ENCODE results near the gene LGI2.

LGI2 gene

GRCh38 chr4:24992968-24993367, 37.8 kb downstream of the LGI2 start:
- no peak for DNase-seq

DNA sequence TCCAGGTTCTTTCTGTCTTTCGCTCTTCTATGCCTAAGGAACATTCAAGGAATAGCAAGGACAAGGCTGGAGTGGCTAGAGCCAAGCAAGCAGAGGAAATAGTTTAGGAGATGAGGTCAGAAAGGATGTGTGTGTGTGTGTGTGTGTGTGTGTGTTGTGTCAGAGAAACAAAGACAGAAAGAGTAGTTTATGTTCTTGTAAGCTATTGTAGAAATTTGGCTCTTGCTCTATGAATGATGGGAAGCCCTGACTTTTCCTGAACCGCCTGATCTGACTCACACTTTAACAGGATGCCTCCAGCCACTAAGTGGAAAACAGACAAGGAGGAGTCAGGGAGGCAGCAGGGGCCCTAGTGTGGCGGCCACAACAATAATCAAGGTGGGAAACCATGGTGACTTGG, 39.7 kb downstream of the LGI2 start:
- no peak for DNase-seq

GRCh38 chr4:24989327-24989726, 41.4 kb downstream of the LGI2 start:
- no peak for DNase-seq

GRCh38 chr4:24988776-24989175, 42.0 kb downstream of the LGI2 start:
- no peak for DNase-seq

GRCh38 chr4:24984602-24985532, 45.9 kb downstream of the LGI2 start:
- DNase-seq: no peak

DNA sequence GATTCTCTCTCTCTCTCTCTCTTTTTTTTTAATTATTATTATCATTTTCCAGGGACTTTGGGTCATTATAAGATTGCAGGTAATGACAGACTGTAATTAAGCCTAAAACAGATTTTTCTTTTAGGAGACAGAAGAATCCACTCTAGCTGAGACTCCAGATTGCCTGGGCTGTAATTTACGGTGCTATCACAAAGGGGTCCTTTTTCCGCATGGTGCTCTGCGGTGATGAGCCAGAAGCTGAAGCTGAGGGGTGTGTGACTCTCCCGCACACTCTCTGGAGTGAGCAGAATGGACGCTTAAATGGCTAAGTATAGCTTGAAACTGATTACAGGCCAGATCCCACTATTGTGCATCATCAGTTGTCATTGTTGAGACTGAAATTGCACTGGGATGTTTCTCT, 50.0 kb downstream of the LGI2 start:
- DNase-seq: no peak

DNA sequence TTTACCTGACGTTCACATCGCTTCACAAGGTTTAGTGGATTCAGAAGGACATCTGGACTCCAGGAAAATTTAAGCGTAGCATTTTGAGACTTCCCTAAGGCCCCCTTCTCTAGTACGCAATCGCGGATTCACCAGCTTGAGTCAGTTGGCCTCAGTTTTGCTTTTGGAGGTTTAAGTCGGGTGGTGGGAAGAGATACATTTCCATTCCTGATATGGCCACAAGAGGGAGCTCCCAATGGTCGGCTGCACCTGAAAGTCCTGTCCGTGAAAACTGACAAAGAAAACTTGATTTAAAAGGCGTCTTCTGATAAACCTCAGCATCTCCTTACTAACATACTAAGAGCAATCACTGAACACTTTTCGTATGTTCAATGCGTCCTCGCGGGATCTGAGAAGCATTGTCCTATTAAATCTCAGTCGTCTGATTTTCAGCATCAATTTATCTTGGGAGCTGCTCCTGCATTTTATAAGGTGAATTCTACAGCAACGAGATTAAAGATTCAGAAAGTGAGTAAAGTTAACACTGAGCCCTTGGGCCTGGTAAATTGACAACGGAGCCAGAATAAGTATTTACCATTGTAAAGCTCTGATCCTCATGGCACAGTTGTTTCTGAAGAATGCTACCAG, 50.6 kb downstream of the LGI2 start:
- no peak for DNase-seq

GRCh38 chr4:24979554-24979953, 51.2 kb downstream of the LGI2 start:
- no peak for DNase-seq

DNA sequence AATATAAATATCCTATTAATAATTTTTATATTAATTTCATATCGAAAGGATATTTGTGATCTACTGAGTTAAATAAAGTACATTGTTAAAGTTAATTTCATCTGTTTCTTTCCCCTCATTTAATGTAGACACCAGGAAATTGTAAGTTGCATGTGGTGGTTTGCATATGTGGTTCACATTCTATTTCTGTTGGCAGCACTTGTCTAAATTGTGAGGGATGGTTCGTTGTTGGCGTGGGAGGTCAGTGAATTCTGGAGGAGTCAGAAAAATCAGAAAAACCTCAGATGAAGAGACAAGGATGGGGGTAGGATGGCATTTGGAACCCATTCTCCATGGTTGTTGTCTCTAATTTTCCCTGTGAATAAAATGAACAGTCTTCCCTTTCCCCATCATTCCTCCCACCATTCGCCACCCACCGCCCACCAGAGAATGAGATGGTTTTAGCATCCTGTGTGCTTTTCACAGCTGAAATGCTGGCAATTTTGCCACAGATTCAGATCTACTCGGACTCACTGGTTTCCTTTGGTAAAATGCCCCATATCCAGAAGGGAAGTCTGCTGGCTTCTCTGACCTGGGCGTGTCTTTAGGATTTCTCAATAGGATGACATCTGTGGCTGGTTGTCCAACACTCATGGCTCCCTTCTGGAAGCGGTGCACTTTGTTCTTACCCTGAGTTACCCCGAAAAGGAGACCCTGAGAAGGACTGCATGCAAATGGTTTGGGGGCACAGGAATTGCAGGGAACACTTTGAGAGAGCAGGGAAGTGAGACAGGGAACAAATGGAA, 52.3 kb downstream of the LGI2 start:
- no peak for DNase-seq

DNA sequence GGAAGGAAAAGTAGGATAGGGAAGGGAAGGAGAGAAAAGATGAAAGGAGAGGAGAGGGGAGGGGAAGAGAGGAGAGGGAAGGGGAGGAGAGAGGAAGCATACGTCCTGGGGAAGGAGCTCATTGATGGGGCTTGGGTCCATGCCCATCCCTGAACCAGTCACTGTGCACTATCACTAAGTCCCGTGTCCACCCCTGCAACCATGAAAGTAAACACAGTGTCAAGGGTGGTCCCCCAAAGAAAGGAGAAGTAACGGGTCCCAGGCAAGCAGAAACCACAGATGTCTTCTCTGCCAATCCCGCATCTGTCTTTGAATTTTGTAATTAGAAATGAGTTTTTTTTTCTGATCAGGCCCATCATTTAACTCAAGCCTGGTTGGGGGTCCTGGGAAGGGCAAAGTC, 55.2 kb downstream of the LGI2 start:
- no peak for DNase-seq

GRCh38 chr4:24973747-24974601, 56.8 kb downstream of the LGI2 start:
- no peak for DNase-seq

DNA sequence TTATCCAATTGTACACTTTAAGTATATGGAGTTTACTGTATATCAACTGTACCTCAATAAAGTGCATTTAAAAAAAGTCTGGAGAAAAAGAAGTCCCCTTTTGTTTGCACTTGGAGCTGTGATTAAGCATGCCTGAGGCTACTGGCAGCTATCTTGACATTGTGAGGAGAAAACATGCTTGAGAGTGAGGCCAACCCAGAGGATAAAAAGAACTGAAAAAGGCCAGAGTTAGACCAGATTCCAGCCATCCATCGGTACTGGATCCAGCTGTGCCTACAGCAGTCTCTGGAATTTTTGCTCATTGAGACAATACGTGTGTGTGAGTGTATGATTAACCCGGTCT, 57.4 kb downstream of the LGI2 start:
- no peak for DNase-seq

GRCh38 chr4:24971192-24971591, 59.6 kb downstream of the LGI2 start:
- DNase-seq: no peak

- no peak for DNase-seq
These were observed 60.1 kb downstream of the LGI2 start for GRCh38 chr4:24970635-24971034.

DNA sequence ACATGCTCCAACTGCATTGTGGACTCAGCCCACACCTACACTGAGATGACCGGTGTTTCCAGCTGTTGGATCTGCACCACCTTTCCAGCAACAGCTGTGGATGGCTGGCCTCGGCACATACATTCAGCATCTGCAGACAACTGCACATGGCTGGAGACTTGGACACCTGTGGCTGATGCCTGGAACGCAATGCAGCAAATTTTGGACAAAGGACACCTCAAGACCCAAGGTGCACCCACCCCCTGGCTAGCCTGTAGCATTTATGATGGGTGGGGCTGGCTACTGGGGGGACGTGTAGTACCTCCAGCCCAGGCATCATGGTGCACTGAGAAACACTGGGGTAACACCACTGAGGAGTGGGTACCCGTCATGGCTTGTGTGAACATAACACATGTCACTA, 60.6 kb downstream of the LGI2 start:
- no peak for DNase-seq

DNA sequence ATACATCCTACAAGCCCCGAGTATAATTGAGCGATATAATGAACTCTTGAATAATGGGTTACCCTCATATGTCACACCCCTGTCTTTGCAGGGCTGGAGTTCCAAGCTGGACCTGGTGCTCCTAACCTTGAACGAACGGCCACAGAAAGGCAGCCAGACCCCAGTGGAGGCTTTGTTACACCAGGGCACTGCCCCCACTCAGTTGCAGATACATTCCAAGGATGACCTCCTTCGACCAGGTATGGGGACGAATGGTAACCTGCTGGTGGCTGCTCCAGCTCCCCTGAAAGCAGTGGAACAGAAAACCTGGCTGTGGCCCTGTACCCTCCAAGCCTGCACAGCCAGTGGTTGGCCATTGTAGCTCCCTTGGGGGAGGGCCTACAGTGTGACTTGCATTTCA, 61.3 kb downstream of the LGI2 start:
- DNase-seq: no peak

DNA sequence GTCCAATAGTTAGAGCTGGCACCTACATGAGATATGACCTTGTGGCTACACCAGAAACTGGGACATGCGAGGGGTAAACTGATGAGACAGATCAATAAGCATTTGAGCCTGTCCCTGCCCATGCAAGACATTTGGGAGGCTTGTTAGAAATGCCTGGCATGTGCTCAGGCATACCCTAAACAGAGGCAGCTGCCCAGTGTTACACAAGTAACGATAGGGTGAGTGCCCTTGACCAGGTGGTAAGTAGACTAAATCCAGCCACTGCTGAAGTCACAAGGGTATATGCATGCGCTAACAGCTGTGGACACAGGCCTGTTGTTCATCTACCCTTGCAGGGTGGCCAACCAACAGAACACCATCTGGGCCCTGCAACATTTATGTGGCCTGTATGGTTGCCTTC, 61.8 kb downstream of the LGI2 start:
- no peak for DNase-seq

DNA sequence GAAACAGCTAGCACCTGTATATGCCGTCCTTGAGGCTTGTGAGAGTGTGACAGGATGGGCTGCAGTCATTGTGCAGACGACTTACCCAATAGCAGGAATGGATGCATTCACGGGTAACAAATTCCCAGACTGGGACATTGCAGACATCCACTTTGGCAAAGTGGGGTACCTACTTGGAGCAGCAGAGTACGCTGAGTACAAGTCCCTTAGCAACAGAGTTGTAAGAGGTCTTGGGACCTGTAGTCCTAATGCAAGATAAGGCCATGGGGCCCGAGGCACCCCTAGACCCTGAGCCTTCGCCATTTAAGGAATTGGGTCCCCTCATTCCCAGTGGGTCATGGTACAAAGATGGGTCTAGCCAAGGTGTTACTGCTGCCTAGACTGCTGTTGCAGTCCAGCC, 62.5 kb downstream of the LGI2 start:
- no peak for DNase-seq

- DNase-seq: no peak
These were observed 63.4 kb downstream of the LGI2 start for GRCh38 chr4:24967346-24967745.

- DNase-seq: no peak
These were observed 64.7 kb downstream of the LGI2 start for GRCh38 chr4:24966076-24966475.

- no peak for DNase-seq
These were observed 65.1 kb downstream of the LGI2 start for GRCh38 chr4:24965627-24966026.

- no peak for DNase-seq
These were observed 67.5 kb downstream of the LGI2 start for GRCh38 chr4:24963277-24963676.

- no peak for DNase-seq
These were observed 72.9 kb downstream of the LGI2 start for GRCh38 chr4:24957886-24958285.

Data from cortex of kidney (tissue), 1 donor.